ENCODE data around the gene PTPN13. TPM values are rescaled to one million over a fixed set of nuclear protein-coding genes. Genes with fewer than 3 reads are reported as not detected.

PTPN13 gene
- total RNA-seq, 3 donors from 2014 or later = 2.9 to 15.6 (median 3.7) TPM

DNA sequence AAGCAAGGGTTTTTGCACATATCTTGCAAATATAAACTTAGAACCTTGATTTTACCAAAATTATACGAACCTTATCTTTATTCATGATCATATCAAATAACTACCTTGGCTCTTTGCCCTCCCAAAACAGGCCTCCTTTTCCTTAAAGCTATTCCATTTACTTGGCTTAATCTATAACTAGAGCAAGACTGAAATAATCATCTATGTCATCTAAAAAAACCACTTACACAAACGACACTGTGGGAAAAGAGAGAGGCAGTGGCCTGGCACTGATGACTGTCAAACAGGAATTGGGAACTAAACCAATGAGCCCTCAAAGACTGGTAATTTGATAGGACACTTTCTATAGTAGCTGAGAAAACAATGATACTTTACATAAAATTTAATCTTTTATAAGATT lies 11.7 kb upstream of the PTPN13 start:
- DNase-seq (peak in 1 of 3 donors; percentile 13), ATAC-seq (peak; percentile 56)
- Histone ChIP-seq H3K36me3 (ENCODE audit: low read depth) (no peaks in the 10 kb centered on the region), H3K4me1 (ENCODE audit: low read depth) (no peaks in the 10 kb centered on the region), H3K9me3 (no peaks in the 10 kb centered on the region), H3K4me3 (no peak overlapping the region)
- TF ChIP-seq, protein P1, sequence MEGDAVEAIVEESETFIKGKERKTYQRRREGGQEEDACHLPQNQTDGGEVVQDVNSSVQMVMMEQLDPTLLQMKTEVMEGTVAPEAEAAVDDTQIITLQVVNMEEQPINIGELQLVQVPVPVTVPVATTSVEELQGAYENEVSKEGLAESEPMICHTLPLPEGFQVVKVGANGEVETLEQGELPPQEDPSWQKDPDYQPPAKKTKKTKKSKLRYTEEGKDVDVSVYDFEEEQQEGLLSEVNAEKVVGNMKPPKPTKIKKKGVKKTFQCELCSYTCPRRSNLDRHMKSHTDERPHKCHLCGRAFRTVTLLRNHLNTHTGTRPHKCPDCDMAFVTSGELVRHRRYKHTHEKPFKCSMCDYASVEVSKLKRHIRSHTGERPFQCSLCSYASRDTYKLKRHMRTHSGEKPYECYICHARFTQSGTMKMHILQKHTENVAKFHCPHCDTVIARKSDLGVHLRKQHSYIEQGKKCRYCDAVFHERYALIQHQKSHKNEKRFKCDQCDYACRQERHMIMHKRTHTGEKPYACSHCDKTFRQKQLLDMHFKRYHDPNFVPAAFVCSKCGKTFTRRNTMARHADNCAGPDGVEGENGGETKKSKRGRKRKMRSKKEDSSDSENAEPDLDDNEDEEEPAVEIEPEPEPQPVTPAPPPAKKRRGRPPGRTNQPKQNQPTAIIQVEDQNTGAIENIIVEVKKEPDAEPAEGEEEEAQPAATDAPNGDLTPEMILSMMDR (IDR thresholded peaks at IDR 0.05) = no peak
- intact Hi-C loops (cut with DNase I, micrococcal nuclease) = no loop called here

DNA sequence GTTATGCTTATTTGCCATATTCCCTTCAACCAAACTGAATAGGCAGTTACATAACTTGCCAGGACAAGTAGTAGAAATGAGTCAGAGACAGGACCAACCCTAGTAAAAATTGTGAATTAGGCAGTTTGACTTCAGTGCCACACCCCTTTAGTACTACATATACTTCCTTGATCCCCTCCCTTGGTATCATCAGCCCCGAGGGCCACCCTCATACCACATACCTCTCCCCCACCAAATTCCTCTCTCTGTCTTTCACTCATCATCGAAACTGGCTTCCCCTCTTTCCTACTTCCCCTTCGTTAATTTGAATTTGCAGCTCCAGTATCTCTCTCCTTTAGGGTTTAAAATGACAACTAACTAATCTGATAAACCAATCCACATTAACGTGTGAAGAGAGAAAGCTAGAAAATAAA lies 7.9 kb upstream of the PTPN13 start:
- intact Hi-C loops (cut with DNase I, micrococcal nuclease) = no loop called here
- peak; percentile 69 for ATAC-seq

DNA sequence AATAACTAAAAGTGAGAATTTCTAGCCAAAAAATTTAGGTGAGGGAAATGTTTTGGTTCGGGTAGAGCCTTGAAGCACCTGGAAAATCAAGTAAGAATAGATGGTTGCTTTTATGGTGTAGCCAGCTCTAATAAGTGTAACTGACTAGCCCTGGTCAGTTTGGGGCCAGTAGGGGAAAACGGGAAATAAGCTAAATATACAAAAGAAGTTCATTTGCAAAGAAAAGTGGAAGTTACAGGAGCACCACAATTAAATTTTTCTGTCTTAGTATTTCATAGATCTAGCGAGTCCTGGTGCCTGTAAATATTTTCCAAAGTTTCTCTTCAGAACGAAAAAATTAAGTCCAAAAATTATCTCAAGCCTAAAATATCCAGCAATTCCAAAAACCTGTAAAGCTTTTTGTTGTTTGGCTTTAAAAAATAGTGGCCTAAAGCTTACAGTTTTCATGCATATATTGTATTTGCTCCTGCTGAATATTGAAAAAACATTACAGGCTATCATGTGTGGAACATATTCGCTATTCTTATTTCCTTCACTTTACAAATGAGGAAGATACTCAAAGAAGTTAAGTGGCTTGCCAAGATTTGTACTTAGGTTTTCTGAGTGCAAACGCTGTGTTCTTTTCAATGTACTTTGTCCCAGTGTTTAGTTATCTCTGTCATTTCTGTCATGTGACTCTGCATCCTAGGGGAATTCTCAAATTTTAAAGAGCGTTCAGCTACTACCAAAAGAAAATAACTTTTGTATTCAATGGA lies 7.3 kb upstream of the PTPN13 start:
- no peaks in the 10 kb centered on the region for H3K36me3 ChIP-seq (ENCODE audit: low read depth)
- H3K4me3 ChIP-seq = no peak overlapping the region
- TF ChIP-seq, protein P1 (IDR thresholded peaks at IDR 0.05) = no peak
- intact Hi-C loops (cut with DNase I, micrococcal nuclease) = no loop called here
- DNase-seq = no peak
- no peaks in the 10 kb centered on the region for H3K4me1 ChIP-seq (ENCODE audit: low read depth)
- no peak for ATAC-seq
- no peaks in the 10 kb centered on the region for H3K9me3 ChIP-seq

More for the DNA sequence above, 7.9 kb upstream of the PTPN13 start:
- Histone ChIP-seq H3K9me3 (no peaks in the 10 kb centered on the region), H3K36me3 (ENCODE audit: low read depth) (no peaks in the 10 kb centered on the region), H3K4me3 (no peak overlapping the region), H3K4me1 (ENCODE audit: low read depth) (no peaks in the 10 kb centered on the region)
- DNase-seq = no peak
- TF ChIP-seq, protein P1 (IDR thresholded peaks at IDR 0.05) = no peak

DNA sequence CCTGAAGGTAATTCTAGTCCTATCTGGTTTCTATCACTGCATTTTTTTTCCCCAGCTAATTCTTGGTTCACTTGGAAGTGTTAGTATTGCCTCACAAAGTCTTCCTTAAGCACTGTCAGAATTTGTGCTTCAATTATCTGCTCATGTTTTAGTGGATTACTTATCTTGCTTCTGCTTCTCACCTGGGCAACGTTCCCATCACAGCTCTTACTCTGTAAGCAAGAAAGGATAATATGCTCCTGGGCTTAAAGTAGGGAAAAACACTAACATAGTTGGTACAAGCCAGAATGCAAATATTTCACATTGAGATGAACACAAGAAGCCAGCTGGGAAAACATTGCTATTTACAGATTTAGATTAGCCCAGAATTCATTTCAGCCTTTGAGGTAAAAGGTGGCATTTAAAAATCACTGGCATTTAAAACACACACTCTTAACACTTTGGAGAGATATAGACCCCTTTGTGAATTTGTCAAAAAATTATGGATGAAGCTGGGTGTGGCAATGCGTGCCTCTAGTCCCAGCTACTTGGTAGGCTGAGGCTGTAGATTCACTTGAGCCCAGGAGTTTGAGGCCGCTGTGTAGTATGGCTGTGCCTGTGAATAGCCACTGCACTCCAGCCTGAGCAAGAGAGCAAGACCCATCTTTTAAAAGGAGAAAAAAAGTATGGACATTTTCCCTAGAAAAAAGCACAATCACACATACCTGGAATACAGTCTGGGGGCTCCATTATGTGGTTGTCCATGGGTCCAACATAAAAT lies 6.6 kb upstream of the PTPN13 start:
- Histone ChIP-seq H3K4me1 (ENCODE audit: low read depth) (no peaks in the 10 kb centered on the region), H3K4me3 (no peak overlapping the region), H3K9me3 (no peaks in the 10 kb centered on the region), H3K36me3 (ENCODE audit: low read depth) (no peaks in the 10 kb centered on the region)
- TF ChIP-seq, protein P1 (IDR thresholded peaks at IDR 0.05) = no peak
- ATAC-seq (no peak), DNase-seq (no peak)
- intact Hi-C loops (cut with DNase I, micrococcal nuclease) = no loop called here

DNA sequence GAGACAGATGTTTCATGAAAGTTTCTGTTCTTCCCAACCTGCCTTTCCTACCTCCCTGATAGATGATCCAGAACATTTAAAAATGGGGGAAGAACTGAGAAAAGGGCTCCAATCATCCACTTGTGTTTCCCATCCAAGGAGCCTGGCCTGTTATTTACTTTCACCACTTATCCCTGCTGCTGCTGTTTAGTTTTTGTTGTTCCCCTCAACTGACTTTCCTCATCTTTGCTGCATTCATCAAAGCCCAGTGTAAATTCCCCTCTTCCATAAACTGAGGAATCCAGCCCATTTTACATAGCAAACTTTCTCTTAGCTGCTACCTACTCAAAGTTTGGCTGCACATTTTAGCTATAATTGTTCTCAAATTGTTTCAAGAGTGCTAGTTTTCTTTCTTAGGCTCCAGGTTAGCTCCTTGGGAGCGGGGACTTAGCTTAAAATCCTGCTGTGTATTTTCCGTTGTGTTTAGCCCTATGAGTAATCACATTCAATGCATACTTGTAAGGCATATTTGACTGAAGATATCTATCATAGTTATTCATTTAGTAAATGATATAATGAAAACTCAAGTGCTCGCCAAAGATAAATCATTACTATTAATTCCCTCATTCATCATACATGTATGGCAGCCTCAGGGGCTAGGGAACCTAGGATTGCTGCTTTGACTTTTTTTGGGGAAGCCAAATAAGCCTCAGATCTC lies 1.4 kb upstream of the PTPN13 start:
- H3K4me1 ChIP-seq (ENCODE audit: low read depth) = peaks cover 13% of the 10 kb centered on the region
- H3K9me3 ChIP-seq = no peaks in the 10 kb centered on the region
- intact Hi-C loops (cut with DNase I, micrococcal nuclease) = no loop called here
- H3K4me3 ChIP-seq = no peak overlapping the region
- DNase-seq (no peak), ATAC-seq (no peak)
- TF ChIP-seq, protein P1 (IDR thresholded peaks at IDR 0.05) = no peak
- H3K36me3 ChIP-seq (ENCODE audit: low read depth) = no peaks in the 10 kb centered on the region
